Ectodermal cell (in vitro differentiated cells): Measurements from ENCODE around the gene SLC1A1.

Source experiments
- H3K27ac ChIP-seq: 2 replicates; pipeline ENCODE4 v1.7.0; 2013; ENCODE audit warnings: mild to moderate bottlenecking, low read depth, low read length; ENCODE audit not compliant: insufficient read depth, poor library complexity, severe bottlenecking
- H3K27me3 ChIP-seq: 2 replicates; pipeline ENCODE4 v1.7.0; 2013; ENCODE audit warnings: mild to moderate bottlenecking, low read length; ENCODE audit not compliant: insufficient read depth, control insufficient read depth, poor library complexity, severe bottlenecking
- H3K36me3 ChIP-seq: one replicate; pipeline ENCODE4 v1.7.0; 2013; ENCODE audit warnings: low read length; ENCODE audit not compliant: control insufficient read depth, insufficient read depth
- H3K4me1 ChIP-seq: one replicate; pipeline ENCODE4 v1.7.0; 2013; ENCODE audit warnings: low read length; ENCODE audit not compliant: control insufficient read depth, insufficient read depth
- H3K4me3 ChIP-seq: 2 replicates; pipeline ENCODE4 v1.7.0; 2013; ENCODE audit warnings: low read depth, low read length, control low read depth; ENCODE audit not compliant: insufficient read depth
- H3K9me3 ChIP-seq: 2 replicates; pipeline ENCODE4 v1.7.0; 2013; ENCODE audit warnings: mild to moderate bottlenecking, low read length, moderate library complexity; ENCODE audit not compliant: control insufficient read depth
- WGBS, 2 experiments: methylation state at CpG; one replicate each; pipeline ENCODE4 v1.1.7; 2013; ENCODE audit warnings: missing lambda C conversion rate in 2 of 2; 5-methylcytosine and 5-hydroxymethylcytosine counted together

SLC1A1 gene

DNA sequence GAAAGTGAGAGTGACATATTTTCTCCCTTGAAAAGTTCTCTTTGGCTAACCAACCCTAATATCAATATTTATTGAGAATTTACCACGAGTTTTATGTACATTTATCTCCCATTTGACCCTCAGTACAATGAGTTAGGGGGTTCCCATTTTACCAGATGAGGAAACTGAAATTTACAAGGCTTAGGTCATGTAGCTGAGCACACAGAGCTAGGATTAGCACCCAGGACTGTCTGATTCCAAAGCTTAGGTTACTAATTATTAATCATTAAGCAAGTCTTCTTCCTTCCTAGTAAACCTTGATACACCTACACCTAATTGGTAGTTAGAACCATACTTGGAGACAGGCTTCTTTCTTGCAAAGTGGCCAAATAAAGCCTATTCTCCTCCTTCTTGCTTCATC, 12.2 kb downstream of the SLC1A1 start:
- 100% methylated on average over 1 of the region's 1 CpG for WGBS, 2 experiments
- no peak overlapping the region for H3K27ac ChIP-seq
- H3K4me1 ChIP-seq, result no peaks in the 10 kb centered on the region
- no peaks in the 10 kb centered on the region for H3K36me3 ChIP-seq
- H3K4me3 ChIP-seq, result no peak overlapping the region
- H3K9me3 ChIP-seq, result no peaks in the 10 kb centered on the region
- H3K27me3 ChIP-seq, result no peaks in the 10 kb centered on the region

- H3K4me1 ChIP-seq, result no peaks in the 10 kb centered on the region
- no peak overlapping the region for H3K27ac ChIP-seq
- no peaks in the 10 kb centered on the region for H3K9me3 ChIP-seq
- no peaks in the 10 kb centered on the region for H3K36me3 ChIP-seq
- WGBS, 2 experiments, result 90 to 91% methylated on average over 2 of the region's 2 CpGs
- H3K4me3 ChIP-seq, result no peak overlapping the region
- H3K27me3 ChIP-seq, result no peaks in the 10 kb centered on the region
Observed at GRCh38 chr9:4503103-4503502, 12.8 kb downstream of the SLC1A1 start.

DNA sequence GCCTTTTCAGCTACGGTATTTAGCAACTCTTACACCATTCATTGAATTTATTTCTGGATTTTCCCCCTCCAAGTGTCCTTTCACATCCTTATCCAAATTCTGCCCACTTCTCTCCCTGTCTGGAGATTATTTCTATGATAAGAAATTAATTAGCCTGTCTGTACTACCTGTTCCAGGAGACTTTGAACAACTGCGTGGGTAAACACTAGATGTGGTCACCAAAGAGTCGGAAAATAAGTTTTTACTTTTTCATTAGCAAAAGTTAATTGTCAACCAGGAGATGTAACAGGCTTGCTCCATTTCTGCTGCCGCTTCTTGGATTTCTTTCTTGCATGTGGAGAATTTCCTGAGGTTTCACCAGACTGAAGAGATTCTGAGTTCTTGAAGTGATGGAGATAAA, 14.0 kb downstream of the SLC1A1 start:
- no peak overlapping the region for H3K4me3 ChIP-seq
- H3K36me3 ChIP-seq, result no peaks in the 10 kb centered on the region
- no peak overlapping the region for H3K27ac ChIP-seq
- 94 to 96% methylated on average over 4 of the region's 4 CpGs for WGBS, 2 experiments
- H3K9me3 ChIP-seq, result no peaks in the 10 kb centered on the region
- no peaks in the 10 kb centered on the region for H3K27me3 ChIP-seq
- H3K4me1 ChIP-seq, result no peaks in the 10 kb centered on the region

DNA sequence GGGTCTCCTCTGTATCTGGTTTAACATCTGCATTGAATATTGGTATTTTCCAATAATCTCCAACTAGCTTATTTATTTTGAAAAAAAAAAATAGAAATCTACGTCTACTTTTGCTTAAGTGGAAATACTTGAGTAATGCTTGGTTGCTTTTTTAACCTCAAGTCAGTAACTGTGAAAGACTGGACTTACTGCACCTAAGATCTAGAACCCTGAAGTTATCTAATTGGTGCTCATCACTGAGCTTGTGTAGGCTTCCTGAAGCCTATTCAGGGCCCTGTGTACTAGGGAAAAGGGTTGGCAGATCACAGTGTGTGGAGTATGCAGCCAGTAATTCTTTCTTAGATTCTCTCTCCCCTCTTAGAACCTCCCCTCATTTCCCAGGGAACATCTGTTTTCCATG, 16.2 kb downstream of the SLC1A1 start:
- Histone ChIP-seq H3K9me3 (no peaks in the 10 kb centered on the region), H3K36me3 (no peaks in the 10 kb centered on the region), H3K27me3 (no peaks in the 10 kb centered on the region), H3K4me1 (no peaks in the 10 kb centered on the region), H3K27ac (no peak overlapping the region), H3K4me3 (no peak overlapping the region)
- WGBS, 2 experiments, result 91 to 94% methylated on average over 1 of the region's 1 CpG

DNA sequence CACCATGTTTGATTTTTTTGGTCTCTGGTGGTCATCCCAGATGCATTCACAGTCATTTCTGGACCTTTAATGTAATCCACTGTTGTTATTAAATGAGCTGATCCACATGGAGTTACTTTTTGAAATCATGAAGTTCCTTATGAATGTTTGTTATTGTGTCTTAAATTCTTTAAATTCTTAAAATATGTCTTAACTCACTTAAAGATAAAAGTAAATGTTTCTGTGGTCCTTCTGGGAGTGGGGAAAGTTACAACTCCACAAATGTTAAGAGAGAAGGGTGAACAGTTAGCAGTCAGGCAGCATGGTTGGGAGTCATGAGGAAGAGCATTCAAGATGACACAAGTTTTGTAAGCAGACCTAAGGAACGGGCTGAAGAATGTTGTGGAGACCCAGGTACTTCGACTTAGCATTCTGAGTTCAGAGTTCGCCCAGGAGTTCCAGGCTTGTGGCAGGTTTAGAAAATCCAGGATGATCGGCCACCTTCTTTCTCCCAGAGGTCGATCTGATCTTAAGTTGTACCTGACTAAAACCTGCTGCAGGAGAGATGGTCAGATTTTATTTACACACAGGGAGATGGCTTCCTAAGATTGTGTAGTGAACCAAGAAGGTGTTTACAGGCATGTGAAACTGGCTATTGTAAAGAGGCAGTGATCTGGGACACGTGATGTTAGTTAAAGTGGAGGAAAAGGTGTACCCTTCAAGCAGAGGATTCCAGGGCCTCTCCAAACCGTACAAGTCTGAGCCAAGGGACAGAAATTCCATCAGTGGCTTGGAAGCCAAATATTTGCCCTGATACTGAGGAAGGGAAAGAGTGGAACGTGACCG, 17.2 kb downstream of the SLC1A1 start:
- H3K9me3 ChIP-seq, result no peaks in the 10 kb centered on the region
- H3K4me1 ChIP-seq, result no peaks in the 10 kb centered on the region
- no peaks in the 10 kb centered on the region for H3K27me3 ChIP-seq
- H3K36me3 ChIP-seq, result no peaks in the 10 kb centered on the region
- no peak overlapping the region for H3K4me3 ChIP-seq
- WGBS, 2 experiments, result 82 to 83% methylated on average over 9 of the region's 9 CpGs
- H3K27ac ChIP-seq, result no peak overlapping the region

- Histone ChIP-seq H3K27me3 (no peaks in the 10 kb centered on the region), H3K36me3 (no peaks in the 10 kb centered on the region), H3K4me1 (no peaks in the 10 kb centered on the region), H3K4me3 (no peak overlapping the region), H3K27ac (no peak overlapping the region), H3K9me3 (no peaks in the 10 kb centered on the region)
- 91% methylated on average over 7 of the region's 7 CpGs for WGBS, 2 experiments
Observed at GRCh38 chr9:4508246-4508906, 18.1 kb downstream of the SLC1A1 start.

- H3K27ac ChIP-seq, result no peak overlapping the region
- no peaks in the 10 kb centered on the region for H3K27me3 ChIP-seq
- no peaks in the 10 kb centered on the region for H3K36me3 ChIP-seq
- H3K4me1 ChIP-seq, result no peaks in the 10 kb centered on the region
- H3K4me3 ChIP-seq, result no peak overlapping the region
- WGBS, 2 experiments, result 69 to 91% methylated on average over 3 of the region's 3 CpGs
- H3K9me3 ChIP-seq, result no peaks in the 10 kb centered on the region
Observed at GRCh38 chr9:4508907-4509589, 18.8 kb downstream of the SLC1A1 start.

DNA sequence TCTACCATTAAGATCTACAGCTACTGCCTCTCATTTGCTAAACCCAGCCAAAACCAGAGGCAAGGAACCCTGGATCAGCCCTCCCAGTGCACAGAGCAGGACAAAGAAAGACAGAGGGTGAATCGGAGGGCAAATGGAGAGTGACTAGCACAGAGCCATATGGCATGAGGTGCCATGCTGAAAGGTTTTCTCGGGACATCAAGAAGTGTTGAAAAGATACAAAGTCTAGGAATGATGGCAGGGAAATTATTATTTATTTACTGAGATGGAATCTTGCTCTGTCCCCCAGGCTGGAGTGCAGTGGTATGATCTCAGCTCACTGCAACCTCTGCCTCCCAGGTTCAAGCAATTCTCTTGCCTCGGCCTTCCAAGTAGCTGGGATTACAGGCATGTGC, 19.3 kb downstream of the SLC1A1 start:
- no peaks in the 10 kb centered on the region for H3K4me1 ChIP-seq
- no peaks in the 10 kb centered on the region for H3K27me3 ChIP-seq
- no peaks in the 10 kb centered on the region for H3K36me3 ChIP-seq
- no peaks in the 10 kb centered on the region for H3K9me3 ChIP-seq
- 92 to 97% methylated on average over 3 of the region's 3 CpGs for WGBS, 2 experiments
- H3K27ac ChIP-seq, result no peak overlapping the region
- H3K4me3 ChIP-seq, result no peak overlapping the region

- H3K36me3 ChIP-seq, result no peaks in the 10 kb centered on the region
- 91 to 92% methylated on average over 4 of the region's 4 CpGs for WGBS, 2 experiments
- H3K27me3 ChIP-seq, result no peaks in the 10 kb centered on the region
- no peak overlapping the region for H3K4me3 ChIP-seq
- H3K9me3 ChIP-seq, result no peaks in the 10 kb centered on the region
- H3K4me1 ChIP-seq, result no peaks in the 10 kb centered on the region
- no peak overlapping the region for H3K27ac ChIP-seq
Observed at GRCh38 chr9:4510546-4511322, 20.5 kb downstream of the SLC1A1 start.
